CD4-positive, alpha-beta T cell (primary cell): ENCODE measurements around the gene ATP2A3. TPM values are rescaled to one million over a fixed set of nuclear protein-coding genes. Genes with fewer than 3 reads are reported as not detected.

Experiments
- ATAC-seq: fragments of 200-7000 bp; cut with Tn5 transposase; one replicate; pipeline ENCODE4 v1.10.0; 2022; ENCODE audit warnings: mild to moderate bottlenecking; ENCODE audit not compliant: poor library complexity
- CTCF ChIA-PET: fragments of 350-600 bp; sonication (Branson Sonifier 250); formaldehyde crosslinking; loops from one replicate; lab custom pipeline; 2021; ENCODE audit warnings: antibody characterized with exemption, inconsistent platforms; lab: Charles Lee
- POLR2A ChIA-PET: fragments of 350-600 bp; sonication (Branson Sonifier 250); formaldehyde crosslinking; loops from one replicate; lab custom pipeline; 2021; ENCODE audit warnings: antibody characterized with exemption, inconsistent platforms; lab: Charles Lee
- DNase-seq, 14 experiments: peaks; one replicate each; pipeline ENCODE4 v3.0.0-alpha.2; 2013 to 2020; ENCODE audit warnings: mixed read lengths in 2 of 14
- H3K27ac ChIP-seq, 2 donors: one replicate each; pipeline versions ENCODE4 v1.5.1 to v1.7.0; 2013; ENCODE audit warnings: low read length in 2 of 2, low read depth in 1 of 2, mild to moderate bottlenecking in 1 of 2
- H3K27me3 ChIP-seq, 2 experiments: 1 replicate in 1 of 2; 2 replicates in 1 of 2; pipeline versions ENCODE4 v1.6.1 to v1.7.0; 2013; ENCODE audit warnings: low read length in 2 of 2, control low read depth in 1 of 2, mild to moderate bottlenecking in 1 of 2, moderate library complexity in 1 of 2; ENCODE audit not compliant: insufficient read depth in 2 of 2, control insufficient read depth in 1 of 2
- H3K36me3 ChIP-seq: one replicate; pipeline ENCODE4 v1.6.1; 2013; ENCODE audit warnings: low read length, control low read depth; ENCODE audit not compliant: insufficient read depth
- H3K4me1 ChIP-seq: one replicate; pipeline ENCODE4 v1.6.1; 2013; ENCODE audit warnings: low read length, control low read depth; ENCODE audit not compliant: insufficient read depth
- H3K4me3 ChIP-seq: one replicate; pipeline ENCODE4 v1.5.1; 2013; ENCODE audit warnings: mild to moderate bottlenecking, low read length, moderate library complexity
- H3K9me3 ChIP-seq, 2 experiments: 1 replicate in 1 of 2; 2 replicates in 1 of 2; pipeline versions ENCODE4 v1.6.1 to v1.7.0; 2013; ENCODE audit warnings: low read length in 2 of 2, mild to moderate bottlenecking in 2 of 2, control low read depth in 1 of 2, moderate library complexity in 1 of 2; ENCODE audit not compliant: control insufficient read depth in 1 of 2, insufficient read depth in 1 of 2
- H3K27ac Mint-ChIP-seq: one replicate; pipeline ENCODE4 v1.8.0; 2020; ENCODE audit warnings: mixed read lengths
- H3K27me3 Mint-ChIP-seq: one replicate; pipeline ENCODE4 v1.8.0; 2021; ENCODE audit warnings: mixed read lengths
- H3K36me3 Mint-ChIP-seq: one replicate; pipeline ENCODE4 v1.8.0; 2021; ENCODE audit warnings: low read depth, mixed read lengths
- H3K4me1 Mint-ChIP-seq: one replicate; pipeline ENCODE4 v1.8.0; 2021; ENCODE audit warnings: low read depth, mixed read lengths
- H3K4me3 Mint-ChIP-seq: one replicate; pipeline ENCODE4 v1.8.0; 2020; ENCODE audit warnings: mild to moderate bottlenecking, mixed read lengths
- H3K9me3 Mint-ChIP-seq: one replicate; pipeline ENCODE4 v1.8.0; 2020; ENCODE audit warnings: mixed read lengths
- CTCF ChIP-seq: fragments of 200-600 bp; IDR thresholded peaks from one replicate; pipeline ENCODE4 v1.8.0; 2022; ENCODE audit warnings: antibody characterized with exemption, mild to moderate bottlenecking
- intact Hi-C, 2 experiments: fragments of 100-400 bp; cut with DNase I in 1 of 2; cut with micrococcal nuclease in 1 of 2; formaldehyde crosslinking; loops; one replicate each; pipeline versions ENCODE4 v1.15.1 to v1.9.0; 2023 to 2025; cut with DNase I, micrococcal nuclease
- total RNA-seq, 174 experiments: library from RNA in 2 of 174; stranded (reverse) in 2 of 174; gene quantifications; one replicate each; pipeline ENCODE4 v1.2.3 and lab custom pipeline; 2021 to 2026

Gene ATP2A3
- total RNA-seq, 2 experiments from 2014 or later = 197 to 199 TPM

- POLR2A ChIA-PET = interaction anchor here (1.4 kb wide), 1 partner anchor 14 kb away, joined by 3 read pairs; the partner anchor contains the start of gene CAMKK1
- CTCF ChIA-PET = no interaction called here
Measured at GRCh38 chr17:3879186-3879585, 85.1 kb downstream of the ATP2A3 start.

GRCh38 chr17:3877220-3877619, 87.0 kb downstream of the ATP2A3 start:
- Mint-ChIP-seq H3K27ac (no peak overlapping the region), H3K27me3 (no peaks in the 10 kb centered on the region), H3K36me3 (peaks cover 36% of the 10 kb centered on the region)

More at GRCh38 chr17:3879186-3879585, 85.1 kb downstream of the ATP2A3 start:
- H3K9me3 ChIP-seq = no peaks in the 10 kb centered on the region
- H3K27me3 ChIP-seq = no peaks in the 10 kb centered on the region
- DNase-seq (no peak), ATAC-seq (no peak)
- intact Hi-C loops = no loop called here
- Mint-ChIP-seq H3K4me3 (no peak overlapping the region), H3K27me3 (no peaks in the 10 kb centered on the region), H3K27ac (no peak overlapping the region), H3K4me1 (no peaks in the 10 kb centered on the region), H3K9me3 (no peaks in the 10 kb centered on the region), H3K36me3 (peaks cover 30% of the 10 kb centered on the region)
- H3K27ac ChIP-seq = no peak overlapping the region
- no peaks in the 10 kb centered on the region for H3K4me1 ChIP-seq
- no peak overlapping the region for H3K4me3 ChIP-seq
- TF ChIP-seq CTCF = no peak
- peaks cover 6% of the 10 kb centered on the region for H3K36me3 ChIP-seq

GRCh38 chr17:3875317-3875716, 88.9 kb downstream of the ATP2A3 start:
- DNase-seq (no peak), ATAC-seq (no peak)
- Mint-ChIP-seq H3K27ac (no peak overlapping the region), H3K4me3 (no peak overlapping the region), H3K27me3 (no peaks in the 10 kb centered on the region), H3K36me3 (peaks cover 41% of the 10 kb centered on the region), H3K4me1 (peaks cover 7% of the 10 kb centered on the region), H3K9me3 (no peaks in the 10 kb centered on the region)
- ChIA-PET POLR2A (no interaction called here), CTCF (no interaction called here)
- Histone ChIP-seq H3K27me3 (no peaks in the 10 kb centered on the region), H3K4me3 (no peak overlapping the region), H3K9me3 (no peaks in the 10 kb centered on the region), H3K4me1 (no peaks in the 10 kb centered on the region), H3K27ac (no peak overlapping the region), H3K36me3 (peaks cover 8% of the 10 kb centered on the region)
- intact Hi-C loops = no loop called here
- TF ChIP-seq CTCF = no peak

More at GRCh38 chr17:3877220-3877619, 87.0 kb downstream of the ATP2A3 start:
- Histone ChIP-seq H3K4me3 (no peak overlapping the region), H3K9me3 (no peaks in the 10 kb centered on the region), H3K27me3 (no peaks in the 10 kb centered on the region), H3K4me1 (no peaks in the 10 kb centered on the region), H3K36me3 (peaks cover 8% of the 10 kb centered on the region), H3K27ac (no peak overlapping the region)
- DNase-seq = no peak
- CTCF ChIA-PET = no interaction called here
- ATAC-seq = no peak
- POLR2A ChIA-PET = no interaction called here
- TF ChIP-seq CTCF = no peak
- Mint-ChIP-seq H3K4me1 (no peaks in the 10 kb centered on the region), H3K9me3 (no peaks in the 10 kb centered on the region), H3K4me3 (no peak overlapping the region)
- intact Hi-C loops = no loop called here

Other genes with a start within 250 kb of the ATP2A3 start
- gene HASPIN, start 240.5 kb downstream of the ATP2A3 start, total RNA-seq = under 1 TPM; 0.22 to 0.25 TPM
- 10 to 100 TPM; 15.8 to 18.3 TPM for gene ITGAE, start 163.2 kb downstream of the ATP2A3 start, total RNA-seq
- gene NCBP3, start 118.2 kb downstream of the ATP2A3 start, total RNA-seq = 10 to 100 TPM; 25.0 to 29.5 TPM
- gene CAMKK1, start 71.4 kb downstream of the ATP2A3 start, total RNA-seq = 1 to 10 TPM; 4.8 to 4.9 TPM
- gene P2RX1, start 48.0 kb downstream of the ATP2A3 start, total RNA-seq = 1 to 10 TPM in 1 of 2 experiments, under 1 TPM in 1; 0.34 to 1.0 TPM
- 10 to 100 TPM; 83.1 to 85.0 TPM for gene ZZEF1, start 178.6 kb upstream of the ATP2A3 start, total RNA-seq
- gene CYB5D2, start 178.8 kb upstream of the ATP2A3 start, total RNA-seq = 1 to 10 TPM; 3.9 to 4.4 TPM